ENCODE results near the gene ENOSF1.
A peak's percentile ranks its signal among the peaks of the same experiment; 100 is the strongest.

Gene ENOSF1

DNA sequence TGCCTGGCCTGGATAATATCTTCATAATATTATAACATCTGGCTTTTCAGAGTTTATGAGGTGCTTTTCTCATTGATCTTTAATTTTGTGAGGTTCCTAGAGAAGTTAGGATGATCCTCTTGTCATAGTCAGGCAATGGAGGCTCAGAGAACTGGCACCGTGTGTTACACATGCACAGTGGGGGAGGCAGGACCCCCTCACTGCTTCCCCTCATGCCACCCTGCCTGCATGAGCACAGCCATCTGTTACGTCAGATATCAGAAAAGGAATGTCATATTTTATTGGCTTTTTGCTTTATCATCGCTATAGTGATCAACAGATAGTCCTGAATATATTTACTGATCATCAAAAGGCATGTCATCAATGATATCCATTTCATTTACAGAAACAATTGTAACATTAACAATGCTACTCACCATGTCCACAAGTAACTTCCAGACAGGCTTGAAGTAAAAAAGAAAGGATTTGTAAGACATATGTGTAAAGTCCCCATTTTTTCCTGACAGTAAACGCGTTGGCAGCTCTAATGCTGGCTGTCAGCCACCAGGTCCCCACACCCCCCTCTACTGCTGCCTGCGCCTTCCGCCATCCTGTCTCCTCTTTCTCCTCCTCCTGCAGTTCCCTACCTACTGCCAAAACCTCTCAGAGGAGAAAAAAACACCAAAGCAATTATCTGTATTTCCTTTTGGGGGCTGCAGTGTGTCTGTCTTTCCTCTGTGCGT, 18.8 kb downstream of the ENOSF1 start:
- TF ChIP-seq, protein P1, sequence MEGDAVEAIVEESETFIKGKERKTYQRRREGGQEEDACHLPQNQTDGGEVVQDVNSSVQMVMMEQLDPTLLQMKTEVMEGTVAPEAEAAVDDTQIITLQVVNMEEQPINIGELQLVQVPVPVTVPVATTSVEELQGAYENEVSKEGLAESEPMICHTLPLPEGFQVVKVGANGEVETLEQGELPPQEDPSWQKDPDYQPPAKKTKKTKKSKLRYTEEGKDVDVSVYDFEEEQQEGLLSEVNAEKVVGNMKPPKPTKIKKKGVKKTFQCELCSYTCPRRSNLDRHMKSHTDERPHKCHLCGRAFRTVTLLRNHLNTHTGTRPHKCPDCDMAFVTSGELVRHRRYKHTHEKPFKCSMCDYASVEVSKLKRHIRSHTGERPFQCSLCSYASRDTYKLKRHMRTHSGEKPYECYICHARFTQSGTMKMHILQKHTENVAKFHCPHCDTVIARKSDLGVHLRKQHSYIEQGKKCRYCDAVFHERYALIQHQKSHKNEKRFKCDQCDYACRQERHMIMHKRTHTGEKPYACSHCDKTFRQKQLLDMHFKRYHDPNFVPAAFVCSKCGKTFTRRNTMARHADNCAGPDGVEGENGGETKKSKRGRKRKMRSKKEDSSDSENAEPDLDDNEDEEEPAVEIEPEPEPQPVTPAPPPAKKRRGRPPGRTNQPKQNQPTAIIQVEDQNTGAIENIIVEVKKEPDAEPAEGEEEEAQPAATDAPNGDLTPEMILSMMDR (conservative IDR thresholded peaks at IDR 0.05; ENCODE audit: low read depth), result no peak
- ChIA-PET CTCF (no interaction called here), POLR2A (ENCODE audit: low non-redundant PET) (no interaction called here)

DNA sequence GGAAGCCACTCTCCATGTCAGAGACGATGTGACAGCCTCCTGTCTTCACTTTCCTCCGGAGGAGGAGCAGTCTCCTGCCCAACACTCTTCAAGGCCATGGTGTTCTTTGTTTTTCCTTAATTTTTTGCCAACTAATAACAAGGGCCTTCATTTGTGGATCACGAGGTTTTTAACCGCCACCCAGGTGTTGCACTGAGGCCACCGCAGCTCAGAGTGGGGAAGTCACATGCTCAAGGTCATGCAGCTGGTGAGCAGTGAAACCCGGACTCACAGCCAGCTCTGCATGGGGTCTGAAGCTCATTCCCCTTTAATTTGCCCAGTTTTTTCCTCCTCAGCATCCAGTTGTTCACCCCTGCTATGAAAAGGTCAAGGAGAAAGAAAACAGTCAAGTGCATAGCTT, 19.6 kb downstream of the ENOSF1 start:
- POLR2A ChIA-PET (ENCODE audit: low non-redundant PET), result no interaction called here
- no peak overlapping the region for H3K27ac ChIP-seq
- TF ChIP-seq, protein P1 (conservative IDR thresholded peaks at IDR 0.05; ENCODE audit: low read depth), result no peak
- DNase-seq (ENCODE audit: low spot score), result no peak
- CTCF ChIA-PET, result interaction anchor here (0.6 to 0.7 kb wide), 2 partner anchors 11 to 98 kb away, joined by 3 read pairs; no protein-coding TSS in a partner anchor

More for the DNA sequence above, 18.8 kb downstream of the ENOSF1 start:
- no peak overlapping the region for H3K27ac ChIP-seq
- DNase-seq (ENCODE audit: low spot score), result no peak

DNA sequence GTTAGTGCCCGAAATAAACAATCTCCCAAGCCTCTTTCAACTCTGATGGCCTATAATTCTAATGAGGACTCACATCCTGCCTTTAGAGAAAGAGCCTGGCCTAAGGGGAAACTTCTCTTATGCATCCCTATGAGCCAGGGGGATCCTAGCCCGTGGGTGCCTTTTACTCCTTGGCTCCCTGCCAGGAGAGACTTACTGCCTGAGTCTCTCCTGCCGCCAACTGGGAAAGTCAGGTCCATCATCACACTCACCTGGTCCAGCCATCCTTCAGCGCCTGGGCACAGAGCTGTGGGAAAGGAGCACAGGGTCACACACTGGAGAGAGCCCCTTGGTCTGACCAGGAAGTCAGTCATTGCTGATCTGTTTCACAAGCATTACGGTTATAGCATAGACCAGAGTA, 24.1 kb downstream of the ENOSF1 start:
- no peak for DNase-seq (ENCODE audit: low spot score)
- CTCF ChIA-PET, result interaction anchor here (0.6 kb wide), 1 partner anchor 1967 kb away, joined by 3 read pairs; the partner anchor contains the start of gene SMCHD1
- TF ChIP-seq, protein P1 (conservative IDR thresholded peaks at IDR 0.05; ENCODE audit: low read depth), result no peak
- POLR2A ChIA-PET (ENCODE audit: low non-redundant PET), result no interaction called here
- no peak overlapping the region for H3K27ac ChIP-seq

DNA sequence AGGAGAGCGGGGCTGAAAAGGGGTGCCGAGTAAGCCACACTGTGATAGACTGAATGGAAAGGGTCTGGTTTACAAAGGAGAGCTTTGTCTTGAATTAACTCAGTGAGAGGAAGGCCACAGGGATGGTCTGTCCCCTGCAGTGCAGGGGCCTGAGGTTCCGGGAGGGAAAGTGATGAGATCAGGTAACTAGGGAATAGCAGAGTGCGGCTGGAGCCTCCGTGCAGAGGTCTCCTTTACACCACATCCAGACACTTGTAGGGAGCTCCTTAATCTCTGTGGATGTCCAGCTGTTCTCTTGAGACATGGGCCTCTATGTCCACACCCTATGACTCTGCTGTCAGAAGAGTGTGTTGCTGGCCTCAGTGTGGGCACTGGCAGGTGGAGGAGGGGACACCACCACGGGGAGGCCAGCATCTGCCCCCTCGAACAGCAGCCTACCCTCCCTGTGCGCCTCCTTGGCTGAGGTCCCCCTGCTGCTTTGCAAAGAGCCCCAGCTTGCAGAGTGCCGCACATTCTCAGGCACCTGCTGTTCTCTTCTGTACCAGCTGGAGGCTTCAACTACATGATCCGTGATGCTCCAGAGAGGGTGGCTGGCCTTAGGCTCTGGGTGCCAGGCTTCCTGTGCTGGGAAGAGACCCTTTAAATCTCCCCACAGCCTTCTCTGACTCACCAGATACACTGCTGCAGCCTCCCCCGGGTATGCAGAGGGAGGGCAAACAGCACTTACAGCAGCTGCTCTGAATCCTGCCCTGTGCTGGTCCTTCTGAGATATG, 25.9 kb downstream of the ENOSF1 start:
- DNase-seq (ENCODE audit: low spot score), result no peak
- H3K27ac ChIP-seq, result 0 out of 2 replicates have a peak overlapping the region, but pooled peaks have one; percentile 5
- POLR2A ChIA-PET (ENCODE audit: low non-redundant PET), result no interaction called here
- CTCF ChIA-PET, result no interaction called here
- TF ChIP-seq, protein P1 (conservative IDR thresholded peaks at IDR 0.05; ENCODE audit: low read depth), result no peak

DNA sequence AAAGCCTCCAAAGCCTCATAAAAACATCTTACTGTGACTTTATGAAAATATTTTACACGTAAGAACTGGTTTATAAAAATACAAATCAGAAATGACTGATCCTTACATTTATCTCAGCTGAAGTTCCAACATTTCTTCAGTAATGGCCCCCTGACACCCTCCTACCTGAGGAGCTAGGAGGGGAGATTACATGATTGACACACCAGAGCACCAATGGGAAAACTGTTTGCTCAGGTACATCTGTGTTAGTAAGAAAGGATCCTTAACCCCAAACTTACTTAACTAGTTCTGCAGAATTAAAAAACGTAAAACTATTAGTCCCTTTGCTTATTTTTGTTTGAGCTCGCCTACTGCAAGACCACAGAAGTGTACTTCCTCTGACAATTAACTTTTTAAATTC, 27.0 kb downstream of the ENOSF1 start:
- ChIA-PET CTCF (interaction anchor here (0.5 to 0.6 kb wide), 2 partner anchors 99 to 122 kb away, joined by 3 read pairs; no protein-coding TSS in a partner anchor), POLR2A (ENCODE audit: low non-redundant PET) (no interaction called here)
- TF ChIP-seq, protein P1 (conservative IDR thresholded peaks at IDR 0.05; ENCODE audit: low read depth), result no peak
- peak; percentile 41 for DNase-seq (ENCODE audit: low spot score)
- H3K27ac ChIP-seq, result no peak overlapping the region

DNA sequence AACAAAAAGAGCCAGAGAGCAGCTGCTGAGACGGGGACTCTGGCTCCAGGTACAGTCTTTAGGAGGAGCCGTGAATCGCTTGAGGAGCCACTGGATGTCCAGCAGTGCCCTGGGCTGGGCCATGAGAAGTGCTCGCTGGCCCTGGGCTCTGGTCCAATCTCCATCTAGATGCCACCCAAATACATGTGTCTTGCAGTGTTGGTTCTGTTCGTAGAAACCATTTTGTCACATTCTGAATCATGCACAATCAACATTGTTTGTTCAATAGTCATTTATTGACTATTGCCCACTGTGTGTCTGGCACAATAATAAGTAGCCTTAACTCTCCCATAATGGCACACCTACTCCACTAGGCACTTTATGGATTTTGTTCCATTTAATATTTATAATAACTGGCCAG, 28.9 kb downstream of the ENOSF1 start:
- ChIA-PET CTCF (no interaction called here), POLR2A (ENCODE audit: low non-redundant PET) (no interaction called here)
- TF ChIP-seq, protein P1 (conservative IDR thresholded peaks at IDR 0.05; ENCODE audit: low read depth), result no peak
- DNase-seq (ENCODE audit: low spot score), result no peak
- peak overlapping the region; percentile 17; the same call in 1 of the 2 replicates for H3K27ac ChIP-seq

All from RWPE1 (cell line).